CD4-positive, alpha-beta T cell treated with Interleukin-4 for 4 hours (primary cell): Measurements from ENCODE around the gene OR4Q2.
"Not testable (repeated sequence)": the region's sequence is repeated elsewhere in the genome, so short reads cannot be mapped to it uniquely, and the experiment has no call there.

Experiments used
- DNase-seq: peaks from one replicate; pipeline ENCODE4 v3.0.0-alpha.2; 2020

OR4Q2 gene

DNA sequence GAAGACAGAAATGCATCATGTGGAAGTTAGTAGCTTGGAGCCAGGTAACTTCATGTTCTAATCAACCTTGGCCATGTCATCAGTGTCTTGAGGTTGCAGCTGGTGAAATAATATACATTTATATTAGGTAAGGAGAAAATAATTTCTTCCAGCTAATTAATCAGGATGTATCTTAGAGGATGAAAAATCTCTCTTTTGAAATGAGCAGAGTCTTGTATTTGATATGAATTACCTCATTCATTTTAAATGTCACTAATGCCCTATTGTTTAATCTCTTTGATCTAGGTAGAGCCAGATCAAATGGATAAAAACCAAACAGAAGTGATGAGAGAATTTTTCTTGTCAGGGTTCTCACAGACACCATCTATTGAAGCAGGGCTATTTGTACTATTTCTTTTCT lies at the start of gene OR4Q2:
Gene OR4Q2, plus strand, starts transcription at position 301 of the 400 bp plus-strand sequence.
- DNase-seq: no peak

GRCh38 chr14:19969735-19970134 lies 32.2 kb upstream of the OR4Q2 start:
- DNase-seq: not testable (repeated sequence)

DNA sequence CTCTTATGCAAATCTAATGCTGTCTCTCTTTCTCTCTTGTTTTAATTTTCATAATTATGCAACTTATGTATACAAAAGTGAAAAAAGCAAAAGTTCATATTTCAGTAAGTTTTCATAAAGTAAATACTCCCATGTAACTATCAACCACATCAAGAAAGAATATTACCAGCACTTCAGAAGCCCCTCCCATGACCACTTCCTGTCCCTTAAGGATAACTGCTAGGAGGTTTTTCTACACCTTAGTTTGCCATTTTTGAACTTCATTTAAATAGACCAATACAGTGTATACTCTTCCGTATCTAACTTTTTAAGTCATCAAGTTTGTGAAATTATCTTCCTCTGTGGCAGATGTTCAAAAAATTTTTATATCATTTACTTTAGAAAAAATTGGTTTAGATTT lies 27.1 kb upstream of the OR4Q2 start:
- DNase-seq: peak; percentile 42

DNA sequence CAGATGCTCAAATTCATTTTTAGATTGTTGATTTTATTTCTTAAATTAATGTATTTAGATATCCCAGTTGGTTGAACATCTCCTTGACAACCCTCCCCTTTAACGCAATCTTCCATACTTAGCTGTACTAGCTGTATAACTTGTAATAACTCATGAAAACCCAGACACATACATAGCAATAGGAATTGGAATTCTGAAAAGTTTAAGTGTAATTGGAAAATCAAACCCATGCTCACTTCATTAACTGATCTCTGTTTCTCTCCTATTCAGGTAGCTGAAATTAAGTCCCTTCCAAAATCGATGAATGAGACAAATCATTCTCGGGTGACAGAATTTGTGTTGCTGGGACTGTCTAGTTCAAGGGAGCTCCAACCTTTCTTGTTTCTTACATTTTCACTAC lies 26.7 kb upstream of the OR4Q2 start, which contains the start of gene OR4K15:
Gene OR4K15, plus strand, starts transcription at position 301 of the 400 bp plus-strand sequence. Its CDS starts 0 bp downstream, at position 301.
- DNase-seq: no peak

DNA sequence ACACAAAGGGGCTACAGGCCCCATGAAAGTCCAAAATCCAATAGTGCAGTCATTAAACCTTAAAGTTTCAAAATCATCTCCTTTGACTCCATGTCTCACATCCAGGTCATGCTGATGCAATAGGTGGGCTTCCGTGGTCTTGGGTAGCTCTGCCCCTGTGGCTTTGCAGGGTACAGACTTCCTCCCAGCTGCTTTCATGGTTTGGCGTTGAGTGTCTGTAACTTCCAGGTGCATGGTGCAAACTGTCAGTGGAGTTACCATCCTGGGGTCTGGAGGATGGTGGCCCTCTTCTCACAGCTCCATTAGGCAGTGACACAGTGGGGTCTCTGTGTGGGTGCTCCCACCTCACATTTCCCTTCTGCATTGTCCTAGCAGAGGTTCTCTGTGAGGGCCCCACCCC lies 8.5 kb upstream of the OR4Q2 start:
- no peak for DNase-seq

DNA sequence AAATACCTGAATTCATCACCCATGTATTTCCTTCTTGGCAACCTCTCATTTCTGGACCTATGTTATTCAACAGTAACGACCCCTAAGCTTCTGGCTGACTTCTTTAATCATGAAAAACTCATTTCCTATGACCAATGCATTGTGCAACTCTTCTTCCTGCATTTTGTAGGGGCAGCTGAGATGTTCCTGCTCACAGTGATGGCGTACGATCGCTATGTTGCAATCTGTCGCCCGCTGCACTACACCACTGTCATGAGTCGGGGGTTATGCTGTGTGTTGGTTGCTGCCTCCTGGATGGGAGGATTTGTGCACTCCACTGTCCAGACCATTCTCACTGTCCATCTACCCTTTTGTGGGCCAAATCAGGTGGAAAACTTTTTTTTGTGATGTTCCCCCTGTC lies 356 bp downstream of the OR4Q2 start:
- DNase-seq: no peak

DNA sequence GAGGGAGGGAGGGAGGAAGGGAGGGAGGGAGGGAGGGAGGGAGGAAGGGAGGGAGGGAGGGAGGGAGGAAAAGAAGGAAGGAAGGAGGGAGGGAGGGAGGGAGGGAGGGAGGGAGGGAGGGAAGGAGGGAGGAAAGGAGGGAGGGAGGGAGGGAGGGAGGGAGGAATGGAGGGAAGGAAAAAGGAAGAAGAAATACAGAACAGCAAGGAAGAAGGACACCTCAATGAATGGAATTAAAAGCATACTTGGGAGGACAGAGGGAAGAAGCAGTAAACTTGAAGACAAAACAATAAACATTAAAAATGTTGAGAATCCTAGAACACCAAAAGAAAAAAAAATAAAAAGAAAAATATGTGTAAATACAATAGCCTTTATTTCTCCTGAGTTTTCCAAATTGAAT lies 6.2 kb downstream of the OR4Q2 start:
- DNase-seq: no peak

GRCh38 chr14:20019257-20019865 lies 17.4 kb downstream of the OR4Q2 start, which contains the start of gene OR4K14:
OR4K14 (minus strand) TSS chr14:20019307; CDS start chr14:20015193, 4,114 bp downstream.
- no peak for DNase-seq

DNA sequence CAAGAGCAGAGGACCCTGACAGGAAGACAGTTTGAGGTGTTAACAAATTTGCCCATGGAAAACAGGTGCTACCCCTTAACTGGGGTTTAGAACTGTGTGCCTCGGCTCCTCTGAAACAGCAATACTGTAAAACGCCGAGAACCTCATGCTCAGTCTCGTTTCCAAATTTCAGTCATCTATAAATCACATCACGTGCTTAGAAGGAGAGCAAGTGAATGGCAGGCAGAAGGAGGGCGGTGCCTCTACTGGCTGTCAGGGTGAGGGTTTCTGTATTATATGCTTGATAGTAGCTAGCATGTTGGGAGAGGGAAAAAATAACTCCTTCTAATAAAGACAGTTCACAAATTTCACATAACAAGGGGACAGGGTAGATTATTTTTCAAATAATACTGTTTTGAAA lies 29.1 kb downstream of the OR4Q2 start:
- DNase-seq: no peak

GRCh38 chr14:20035449-20035848 lies 33.5 kb downstream of the OR4Q2 start:
- DNase-seq: no peak

GRCh38 chr14:20035938-20036337 lies 34.0 kb downstream of the OR4Q2 start, which contains the start of gene OR4K13:
OR4K13 (minus strand) TSS chr14:20036038; CDS start chr14:20034758, 1,280 bp downstream.
- DNase-seq: no peak

DNA sequence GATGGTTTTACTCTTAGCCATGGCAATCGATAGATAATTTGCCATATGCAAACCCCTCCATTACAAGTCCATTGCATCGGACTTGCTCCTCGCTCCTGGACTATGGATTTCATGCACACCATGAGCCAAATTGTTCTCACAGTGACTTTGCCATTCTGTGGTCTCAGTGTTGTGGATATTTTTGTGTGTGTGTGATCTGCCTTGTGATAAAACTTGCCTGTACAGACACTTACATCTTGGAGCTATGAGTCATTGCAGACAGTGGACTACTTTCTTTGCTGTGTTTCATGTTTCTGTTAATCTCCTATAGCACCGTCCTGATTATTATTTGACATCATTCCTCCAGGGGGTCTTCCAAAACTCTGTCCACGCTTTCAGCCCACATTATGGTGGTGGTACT lies 42.3 kb downstream of the OR4Q2 start:
- no peak for DNase-seq

- no peak for DNase-seq
These were observed 46.2 kb downstream of the OR4Q2 start for GRCh38 chr14:20048202-20048601.
